Gastrocnemius medialis (tissue), 4 donors: ENCODE results near the gene ATP10B.

Experiments used
- POLR2A ChIP-seq, 2 donors: fragments of 450-650 bp; IDR thresholded peaks; one replicate each; pipeline ENCODE4 v1.6.1; 2017; ENCODE audit warnings: antibody characterized with exemption in 2 of 2, mild to moderate bottlenecking in 2 of 2, moderate library complexity in 2 of 2
- TF ChIP-seq, protein P1 (sequence below), 5 experiments: fragments of 450-650 bp in 3 of 5; fragments of 200-600 bp in 2 of 5; sonication (generic) in 2 of 5; IDR thresholded peaks in 4 of 5; conservative IDR thresholded peaks in 1 of 5; 1 replicate in 4 of 5; 2 replicates in 1 of 5; pipeline ENCODE4 v1.5.1; 2016 to 2019; ENCODE audit warnings: antibody characterized with exemption in 5 of 5, mild to moderate bottlenecking in 3 of 5, moderate library complexity in 3 of 5

GRCh38 chr5:160539431-160539830 is 312.6 kb downstream of the ATP10B start:
- TF ChIP-seq, protein P1, sequence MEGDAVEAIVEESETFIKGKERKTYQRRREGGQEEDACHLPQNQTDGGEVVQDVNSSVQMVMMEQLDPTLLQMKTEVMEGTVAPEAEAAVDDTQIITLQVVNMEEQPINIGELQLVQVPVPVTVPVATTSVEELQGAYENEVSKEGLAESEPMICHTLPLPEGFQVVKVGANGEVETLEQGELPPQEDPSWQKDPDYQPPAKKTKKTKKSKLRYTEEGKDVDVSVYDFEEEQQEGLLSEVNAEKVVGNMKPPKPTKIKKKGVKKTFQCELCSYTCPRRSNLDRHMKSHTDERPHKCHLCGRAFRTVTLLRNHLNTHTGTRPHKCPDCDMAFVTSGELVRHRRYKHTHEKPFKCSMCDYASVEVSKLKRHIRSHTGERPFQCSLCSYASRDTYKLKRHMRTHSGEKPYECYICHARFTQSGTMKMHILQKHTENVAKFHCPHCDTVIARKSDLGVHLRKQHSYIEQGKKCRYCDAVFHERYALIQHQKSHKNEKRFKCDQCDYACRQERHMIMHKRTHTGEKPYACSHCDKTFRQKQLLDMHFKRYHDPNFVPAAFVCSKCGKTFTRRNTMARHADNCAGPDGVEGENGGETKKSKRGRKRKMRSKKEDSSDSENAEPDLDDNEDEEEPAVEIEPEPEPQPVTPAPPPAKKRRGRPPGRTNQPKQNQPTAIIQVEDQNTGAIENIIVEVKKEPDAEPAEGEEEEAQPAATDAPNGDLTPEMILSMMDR (IDR thresholded peaks at IDR 0.05 in 4 of 5, conservative IDR thresholded peaks at IDR 0.05 in 1 of 5), result no peak
- no peak for TF ChIP-seq POLR2A (IDR thresholded peaks at IDR 0.05)
